Pancreas (tissue), 10 donors: Measurements from ENCODE around the gene TWNK. TPM values are rescaled to one million over a fixed set of nuclear protein-coding genes. Genes with fewer than 3 reads are reported as not detected.
A peak's percentile ranks its signal among the peaks of the same experiment; 100 is the strongest.

Experiments used
- ATAC-seq, 4 donors: fragments of 200-7000 bp; cut with Tn5 transposase; one replicate each; pipeline versions ENCODE4 v1.8.0 to v1.9.1; 2020; ENCODE audit warnings: mild to moderate bottlenecking in 4 of 4, moderate library complexity in 4 of 4
- DNase-seq, 6 donors: peaks; one replicate each; pipeline ENCODE4 v3.0.0-alpha.2; 2020
- FAIRE-seq: peaks from 2 replicates; lab custom pipeline; 2012; peaks lifted over from hg19 to GRCh38; lab: Jason Lieb, UNC
- H3K27ac ChIP-seq, 4 donors: fragments of 200-600 bp; sonication (generic); 1 replicate in 3 of 4; 2 replicates in 1 of 4; pipeline versions ENCODE4 v1.5.0 to v1.8.0; 2020
- H3K27me3 ChIP-seq, 4 donors: fragments of 200-600 bp; one replicate each; pipeline ENCODE4 v1.8.0; 2021
- H3K36me3 ChIP-seq, 3 donors: fragments of 200-600 bp; sonication (generic) in 1 of 3; one replicate each; pipeline versions ENCODE4 v1.5.0 to v1.8.0; 2020 to 2021
- H3K4me1 ChIP-seq, 3 donors: fragments of 200-600 bp; one replicate each; pipeline ENCODE4 v1.8.0; 2021
- H3K4me3 ChIP-seq, 4 donors: fragments of 200-600 bp; sonication (generic) in 2 of 4; one replicate each; pipeline versions ENCODE4 v1.5.0 to v1.8.0; 2020 to 2021
- H3K9me3 ChIP-seq, 4 donors: fragments of 200-600 bp; one replicate each; pipeline ENCODE4 v1.8.0; 2021
- CTCF ChIP-seq, 4 donors: fragments of 200-600 bp; sonication (generic) in 3 of 4; IDR thresholded peaks; one replicate each; pipeline versions ENCODE4 v1.5.0 to v1.8.0; 2021; ENCODE audit warnings: antibody characterized with exemption in 4 of 4
- WGBS, 2 donors: extraction: QIAGEN DNeasy Blood & Tissue Kit; methylation state at CpG; one replicate each; pipeline ENCODE4 v1.1.7; 2013; 5-methylcytosine and 5-hydroxymethylcytosine counted together
- intact Hi-C, 3 donors: fragments of 100-400 bp; cut with DNase I; formaldehyde crosslinking; loops; one replicate each; pipeline versions ENCODE4 v1.11.1 to v1.14.2; 2022
- microRNA-seq, 2 donors: library from miRNA; unstranded; fragments of <30 nt; microRNA quantifications; one replicate each; pipeline versions ENCODE4 to v1.1.0, GENCODE V29; 2019 to 2020
- polyA plus RNA-seq, 2 donors: library from polyadenylated mRNA; stranded (reverse); fragments of 200-250 nt; gene quantifications; one replicate each; pipeline ENCODE4 v1.2.3, GENCODE V29; 2013
- total RNA-seq, 6 donors: library from RNA; stranded (reverse); fragmentation: NEBNext Ultra II Directional in 4 of 6; extraction: Animal tissue kit (Norgen Biotek cat#: 25700) in 4 of 6; gene quantifications; one replicate each; pipeline versions ENCODE4 v1.2.1 to v1.2.4, GENCODE V29; 2021 to 2023
- donor health status: healthy with polysubstance abuse.
- donor health status: DM: no; HTN: no; CAD: no; lungs with moderate emphysema.
- donor health status: DM: no; HTN: no; CAD: no.
- donor health status: control.
- donor health status: control.
- donor health status: Bipolar disorder and iron deficiency.
- donor health status: DM: yes; HTN: yes; CAD: no.
- donor health status: DM: no; HTN: no; CAD: no.
- donor health status: DM: no; HTN: no; CAD: no.
- donor health status: DM: yes; HTN: yes; CAD: no.

Gene TWNK
- total and polyA plus RNA-seq, 8 donors, result 1.7 to 5.4 (median 3.3) TPM

GRCh38 chr10:101042118-101042517, 54.8 kb downstream of the TWNK start:
- Histone ChIP-seq H3K4me1 (peaks cover 5 to 12% (median 6%) of the 10 kb centered on the region in 3 donors), H3K36me3 (peaks cover 0 to 8% (median 7%) of the 10 kb centered on the region in 3 donors), H3K4me3 (peak overlapping the region in 2 of 4 donors; percentile 43 to 44), H3K27me3 (no peaks in the 10 kb centered on the region), H3K9me3 (no peaks in the 10 kb centered on the region), H3K27ac (peak overlapping the region; percentile 80 to 96 (median 85))
- intact Hi-C loops, result no loop called here
- no peak for DNase-seq
- WGBS, 2 donors, result 57 to 74% methylated on average over 4 of the region's 4 CpGs
- no peak for FAIRE-seq
- no peak for ATAC-seq
- TF ChIP-seq CTCF (IDR thresholded peaks at IDR 0.05), result no peak

- Histone ChIP-seq H3K4me3 (peak overlapping the region; percentile 26 to 49 (median 44)), H3K36me3 (peaks cover 0 to 1% (median under 1%) of the 10 kb centered on the region in 3 donors), H3K27ac (peak overlapping the region; percentile 80 to 96 (median 85)), H3K9me3 (no peaks in the 10 kb centered on the region), H3K4me1 (peaks cover 5 to 12% (median 6%) of the 10 kb centered on the region in 3 donors), H3K27me3 (peaks cover 0 to 1% (median 0%) of the 10 kb centered on the region in 4 donors)
- ATAC-seq, result peak; percentile 91 to 97 (median 94)
- TF ChIP-seq CTCF (IDR thresholded peaks at IDR 0.05), result no peak
- peak; percentile 82 for FAIRE-seq
- intact Hi-C loops, result no loop called here
- peak; percentile 93 to 98 (median 98) for DNase-seq
- 2 to 4% methylated on average over 40 of the region's 40 CpGs for WGBS, 2 donors
These were observed 55.5 kb downstream of the TWNK start for GRCh38 chr10:101042667-101043362.

- FAIRE-seq (no peak), DNase-seq (no peak), ATAC-seq (peak in 3 of 4 donors; percentile 2 to 4 (median 2))
- WGBS, 2 donors, result 33 to 40% methylated on average over 2 of the region's 2 CpGs
- Histone ChIP-seq H3K27me3 (peaks cover 0 to 2% (median 0%) of the 10 kb centered on the region in 4 donors), H3K9me3 (no peaks in the 10 kb centered on the region), H3K4me1 (peaks cover 5 to 12% (median 6%) of the 10 kb centered on the region in 3 donors), H3K4me3 (peak overlapping the region; percentile 26 to 49 (median 44)), H3K36me3 (no peaks in the 10 kb centered on the region), H3K27ac (peak overlapping the region; percentile 80 to 96 (median 85))
- intact Hi-C loops, result no loop called here
- TF ChIP-seq CTCF (IDR thresholded peaks at IDR 0.05), result no peak
These were observed 56.0 kb downstream of the TWNK start for GRCh38 chr10:101043363-101043707.

Small RNAs within 50 kb of the gene (microRNA-seq; reads per million reads assigned to microRNA genes)
- 0 reads per million in 2 donors for gene MIR608

Other genes with a start within 250 kb of the TWNK start
- under 1 TPM; 0.18 to 0.42 (median 0.26) TPM for gene PAX2, start 242.0 kb upstream of the TWNK start, total RNA-seq
- under 1 TPM; 0.07 to 0.49 TPM for gene PAX2, start 242.0 kb upstream of the TWNK start, polyA plus RNA-seq
- gene SLF2, start 74.6 kb upstream of the TWNK start, total RNA-seq, result 10 to 100 TPM in 5 of 6 donors, 1 to 10 TPM in 1; 9.5 to 16.8 (median 11.1) TPM
- 10 to 100 TPM; 12.8 to 16.5 TPM for gene SLF2, start 74.6 kb upstream of the TWNK start, polyA plus RNA-seq
- gene SEMA4G, start 18.0 kb upstream of the TWNK start, total RNA-seq, result 10 to 100 TPM in 3 of 6 donors, 1 to 10 TPM in 3; 8.7 to 17.2 (median 12.5) TPM
- 10 to 100 TPM; 33.8 to 36.4 TPM for gene SEMA4G, start 18.0 kb upstream of the TWNK start, polyA plus RNA-seq
- gene MRPL43, start within 50 bp of the TWNK start, total RNA-seq, result 10 to 100 TPM; 31.0 to 49.3 (median 36.2) TPM
- 10 to 100 TPM; 67.7 to 93.5 TPM for gene MRPL43, start within 50 bp of the TWNK start, polyA plus RNA-seq
- 10 to 100 TPM; 10.5 to 26.5 (median 14.4) TPM for gene LZTS2, start 12.3 kb downstream of the TWNK start, total RNA-seq
- 10 to 100 TPM; 41.1 to 52.2 TPM for gene LZTS2, start 12.3 kb downstream of the TWNK start, polyA plus RNA-seq
- gene PDZD7, start 43.6 kb downstream of the TWNK start, total RNA-seq, result under 1 TPM; 0.18 to 0.49 (median 0.27) TPM
- under 1 TPM; 0.89 to 0.99 TPM for gene PDZD7, start 43.6 kb downstream of the TWNK start, polyA plus RNA-seq
- 10 to 100 TPM in 5 of 6 donors, 1 to 10 TPM in 1; 8.2 to 33.5 (median 13.8) TPM for gene SFXN3, start 43.7 kb downstream of the TWNK start, total RNA-seq
- 10 to 100 TPM; 19.2 to 19.3 TPM for gene SFXN3, start 43.7 kb downstream of the TWNK start, polyA plus RNA-seq
- 1 to 10 TPM in 2 of 6 donors, under 1 TPM in 4; 0.19 to 1.5 (median 0.67) TPM for gene KAZALD1, start 74.4 kb downstream of the TWNK start, total RNA-seq
- gene KAZALD1, start 74.4 kb downstream of the TWNK start, polyA plus RNA-seq, result 1 to 10 TPM; 1.3 to 1.6 TPM
- not detected for gene TLX1, start 143.8 kb downstream of the TWNK start, total RNA-seq
- gene TLX1, start 143.8 kb downstream of the TWNK start, polyA plus RNA-seq, result under 1 TPM; 0.11 to 0.19 TPM
- gene LBX1, start 241.9 kb downstream of the TWNK start, total RNA-seq, result not detected
- gene LBX1, start 241.9 kb downstream of the TWNK start, polyA plus RNA-seq, result not detected